ENCODE results near the gene ARL14. TPM values are rescaled to one million over a fixed set of nuclear protein-coding genes. Genes with fewer than 3 reads are reported as not detected.
A peak's percentile ranks its signal among the peaks of the same experiment; 100 is the strongest.

Gene ARL14
- total and polyA plus RNA-seq, 2 of the 13 experiments (the other 11 are each of a cell fraction or from before 2014, with no cell fraction given) = 0.11 TPM; not detected in 1

GRCh38 chr3:160722331-160722730 is 45.4 kb downstream of the ARL14 start:
- Histone ChIP-seq H3K36me3 (replicated peaks in 1 of 2; ENCODE audit: control insufficient read depth in 1 of 2, insufficient read depth in 2 of 2, low read length in 2 of 2) (no peaks in the 10 kb centered on the region), H3K79me2 (ENCODE audit: insufficient read depth, low read length) (no peaks in the 10 kb centered on the region), H2AFZ (ENCODE audit: low read length) (no peak overlapping the region), H3K27me3 (ENCODE audit: control insufficient read depth in 1 of 2, insufficient read depth in 2 of 2, low read length in 2 of 2) (0 out of 5 replicates have a peak, but pooled peaks cover 0 to 3% of the 10 kb centered on the region in 2 experiments), H3K4me1 (ENCODE audit: insufficient read depth, low read length) (no peaks in the 10 kb centered on the region), H3K27ac (ENCODE audit: extremely low read length, insufficient read depth, low read length) (no peak overlapping the region), H3K4me3 (replicated peaks in 1 of 3; ENCODE audit: insufficient read depth in 1 of 3, low read depth in 2 of 3, low read length in 3 of 3) (no peak overlapping the region), H3K9me3 (ENCODE audit: low read length) (no peaks in the 10 kb centered on the region), H3K4me2 (ENCODE audit: low read depth, low read length) (no peak overlapping the region), H3K9ac (ENCODE audit: insufficient read depth, low read depth, low read length) (no peak overlapping the region), H4K20me1 (ENCODE audit: insufficient read depth, low read length) (no peaks in the 10 kb centered on the region)
- 6% methylated on average over 2 of the region's 2 CpGs for WGBS (ENCODE audit: low lambda C conversion rate)
- TF ChIP-seq, protein P1, sequence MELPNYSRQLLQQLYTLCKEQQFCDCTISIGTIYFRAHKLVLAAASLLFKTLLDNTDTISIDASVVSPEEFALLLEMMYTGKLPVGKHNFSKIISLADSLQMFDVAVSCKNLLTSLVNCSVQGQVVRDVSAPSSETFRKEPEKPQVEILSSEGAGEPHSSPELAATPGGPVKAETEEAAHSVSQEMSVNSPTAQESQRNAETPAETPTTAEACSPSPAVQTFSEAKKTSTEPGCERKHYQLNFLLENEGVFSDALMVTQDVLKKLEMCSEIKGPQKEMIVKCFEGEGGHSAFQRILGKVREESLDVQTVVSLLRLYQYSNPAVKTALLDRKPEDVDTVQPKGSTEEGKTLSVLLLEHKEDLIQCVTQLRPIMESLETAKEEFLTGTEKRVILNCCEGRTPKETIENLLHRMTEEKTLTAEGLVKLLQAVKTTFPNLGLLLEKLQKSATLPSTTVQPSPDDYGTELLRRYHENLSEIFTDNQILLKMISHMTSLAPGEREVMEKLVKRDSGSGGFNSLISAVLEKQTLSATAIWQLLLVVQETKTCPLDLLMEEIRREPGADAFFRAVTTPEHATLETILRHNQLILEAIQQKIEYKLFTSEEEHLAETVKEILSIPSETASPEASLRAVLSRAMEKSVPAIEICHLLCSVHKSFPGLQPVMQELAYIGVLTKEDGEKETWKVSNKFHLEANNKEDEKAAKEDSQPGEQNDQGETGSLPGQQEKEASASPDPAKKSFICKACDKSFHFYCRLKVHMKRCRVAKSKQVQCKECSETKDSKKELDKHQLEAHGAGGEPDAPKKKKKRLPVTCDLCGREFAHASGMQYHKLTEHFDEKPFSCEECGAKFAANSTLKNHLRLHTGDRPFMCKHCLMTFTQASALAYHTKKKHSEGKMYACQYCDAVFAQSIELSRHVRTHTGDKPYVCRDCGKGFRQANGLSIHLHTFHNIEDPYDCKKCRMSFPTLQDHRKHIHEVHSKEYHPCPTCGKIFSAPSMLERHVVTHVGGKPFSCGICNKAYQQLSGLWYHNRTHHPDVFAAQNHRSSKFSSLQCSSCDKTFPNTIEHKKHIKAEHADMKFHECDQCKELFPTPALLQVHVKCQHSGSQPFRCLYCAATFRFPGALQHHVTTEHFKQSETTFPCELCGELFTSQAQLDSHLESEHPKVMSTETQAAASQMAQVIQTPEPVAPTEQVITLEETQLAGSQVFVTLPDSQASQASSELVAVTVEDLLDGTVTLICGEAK (IDR thresholded peaks at IDR 0.05) = peak; percentile 88
- TF ChIP-seq, protein P1 (CRISPR knock-in tag; IDR thresholded peaks at IDR 0.05) = no peak
- TF ChIP-seq RXRB (CRISPR knock-in tag; IDR thresholded peaks at IDR 0.05; ENCODE audit: borderline replicate concordance) = no peak
- POLR2A ChIA-PET = no interaction called here
- in situ Hi-C loops (cut with HindIII; ENCODE audit: extremely low pct_ligation_motif_present, low pct_unique_long_range_greater_than_20kb) = no loop called here
- CTCF ChIA-PET (ENCODE audit: low intra/inter-chr PET ratio, low total read pairs) = no interaction called here
- no TSS peak for BruUV-seq (replicated peaks)
- intact Hi-C loops (cut with micrococcal nuclease; ENCODE audit: unreplicated experiment) = no loop called here
- DNase-seq (ENCODE audit: low spot score) = no peak
- no peak for ATAC-seq
- no peak for FAIRE-seq
